B cell (primary cell): Measurements from ENCODE around the gene FAM222A.

Experiments
- CTCF ChIP-seq: fragments of 200-600 bp; IDR thresholded peaks from one replicate; pipeline ENCODE4 v1.8.0; 2022; ENCODE audit warnings: antibody characterized with exemption, mild to moderate bottlenecking
- EZH2 ChIP-seq: IDR thresholded peaks from 2 replicates; pipeline ENCODE4 v1.6.1; 2012; ENCODE audit warnings: borderline replicate concordance, low read depth, mild to moderate bottlenecking, moderate library complexity, low read length; ENCODE audit not compliant: insufficient read depth, poor library complexity, severe bottlenecking

- TF ChIP-seq CTCF (no peak), EZH2 (no peak)
Observed at GRCh38 chr12:109693160-109693559, 20.5 kb upstream of the FAM222A start.
